VCaP (cell line): Measurements from ENCODE around the gene CES4A.

Experiments
- H3K27ac ChIP-seq: fragments of 450-650 bp; 2 replicates; pipeline ENCODE4 v1.5.1; 2017
- CTCF ChIP-seq: fragments of 450-650 bp; conservative IDR thresholded peaks from 2 replicates; pipeline ENCODE4 v1.5.1; 2017; ENCODE audit warnings: mild to moderate bottlenecking, moderate library complexity

CES4A gene

GRCh38 chr16:66946541-66946940 is 41.8 kb upstream of the CES4A start:
- no peak overlapping the region for H3K27ac ChIP-seq
- no peak for TF ChIP-seq CTCF

DNA sequence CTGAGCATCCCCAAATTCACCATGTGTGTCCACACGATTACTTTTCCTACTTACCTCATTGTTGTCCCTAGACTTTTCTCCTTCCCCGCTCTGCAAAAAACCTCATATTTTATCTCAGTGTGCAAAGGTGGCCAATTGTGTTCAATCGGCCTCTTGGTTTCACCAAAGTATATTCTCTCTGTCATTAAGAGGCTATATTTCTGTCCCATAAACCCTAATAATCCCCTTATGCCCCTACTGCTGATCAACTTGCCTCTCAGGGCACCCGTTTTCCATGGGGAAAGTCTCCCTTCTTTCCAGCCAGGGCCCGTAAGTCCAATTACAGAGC is 41.5 kb upstream of the CES4A start:
- no peak for TF ChIP-seq CTCF
- no peak overlapping the region for H3K27ac ChIP-seq

DNA sequence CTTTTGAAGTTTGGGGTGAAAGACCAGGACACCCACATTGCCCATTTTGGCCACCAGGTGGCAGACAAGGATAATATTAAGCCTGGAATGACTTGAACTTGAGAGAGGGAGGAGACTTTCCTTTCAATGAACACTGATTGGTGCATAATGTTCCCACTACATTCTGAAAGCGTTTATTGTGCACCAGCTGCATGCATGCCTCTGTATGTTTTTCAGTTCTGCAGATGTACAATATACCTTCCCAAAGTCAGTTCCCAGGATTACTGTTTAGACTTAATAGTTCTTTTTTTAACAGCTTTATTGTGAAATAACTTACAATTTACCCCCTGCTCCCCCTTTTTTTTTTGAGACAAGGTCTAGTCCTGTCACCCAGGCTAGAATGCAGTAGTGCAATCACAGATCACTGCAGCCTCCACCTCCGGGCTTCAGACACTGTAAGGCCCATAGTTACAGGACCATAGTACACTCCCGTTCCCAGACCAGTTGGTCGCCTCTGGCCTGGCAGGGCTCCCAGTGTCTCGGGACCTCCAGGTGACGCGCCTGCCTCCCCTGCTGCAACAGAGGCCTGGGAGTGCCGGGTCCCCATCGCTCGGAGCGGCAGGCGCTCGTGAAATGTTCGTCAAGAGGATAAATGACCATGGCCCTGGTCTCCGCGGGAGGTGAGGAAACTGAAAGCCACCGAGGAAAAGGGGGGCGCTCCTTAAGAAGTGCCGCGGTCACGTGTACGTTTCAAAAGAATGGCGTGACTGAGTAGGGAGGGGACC is 40.9 kb upstream of the CES4A start:
- no peak overlapping the region for H3K27ac ChIP-seq
- TF ChIP-seq CTCF = peak; percentile 80

DNA sequence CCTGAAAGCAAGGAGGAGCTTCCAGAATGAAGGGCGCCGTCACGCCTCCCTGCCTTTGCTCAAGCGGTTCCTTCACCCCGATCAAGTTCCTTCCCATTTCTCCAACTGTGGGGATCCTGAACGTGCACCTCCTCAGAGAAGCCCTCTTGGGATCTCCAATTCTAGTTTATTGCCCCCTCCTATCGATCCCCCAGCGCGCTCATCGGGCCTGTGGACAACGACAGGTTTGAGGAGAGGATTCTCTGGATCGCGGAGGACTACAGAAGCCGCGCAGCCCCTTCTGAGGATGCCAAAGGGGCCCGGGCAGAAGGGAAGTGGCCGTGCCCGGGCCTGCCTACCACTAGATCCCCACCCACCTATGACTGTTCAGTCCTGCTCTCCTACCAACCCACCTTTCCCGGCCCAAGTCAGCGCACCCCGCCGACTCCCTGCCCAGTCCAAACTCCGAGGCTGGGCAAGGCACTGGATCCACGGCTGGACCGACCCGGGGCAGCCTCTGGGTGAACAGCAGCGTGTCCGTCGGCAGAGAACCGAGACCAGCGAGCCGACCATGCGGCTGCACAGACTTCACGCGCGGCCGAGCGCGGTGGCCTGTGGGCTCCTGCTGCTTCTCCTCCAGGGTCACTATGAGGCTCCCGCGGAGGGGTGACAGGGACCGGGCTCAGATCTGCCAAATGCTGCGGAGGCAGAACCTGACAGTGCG is 40.1 kb upstream of the CES4A start:
- H3K27ac ChIP-seq = no peak overlapping the region
- TF ChIP-seq CTCF = no peak

GRCh38 chr16:66948837-66949225 is 39.6 kb upstream of the CES4A start:
- H3K27ac ChIP-seq = no peak overlapping the region
- no peak for TF ChIP-seq CTCF

DNA sequence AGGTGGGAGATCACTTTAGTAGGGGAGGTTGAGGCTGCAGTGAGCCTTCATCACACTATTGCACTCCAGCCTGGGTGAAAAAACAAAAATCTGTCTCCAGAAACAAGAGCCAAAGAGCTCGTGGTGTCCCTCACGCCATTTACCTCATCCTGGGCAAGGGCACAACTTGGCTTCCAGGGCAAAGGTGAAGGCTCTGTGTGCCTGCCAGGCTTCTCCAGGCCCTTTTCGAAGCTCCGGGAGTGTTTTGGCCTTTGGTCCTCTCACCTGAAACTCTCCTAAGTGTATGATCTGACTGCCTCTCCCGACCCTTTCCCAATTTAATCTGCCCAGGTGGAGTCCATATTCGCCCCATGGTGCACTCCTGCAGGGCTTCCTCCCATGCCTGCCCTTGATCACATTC is 38.9 kb upstream of the CES4A start:
- no peak overlapping the region for H3K27ac ChIP-seq
- TF ChIP-seq CTCF = no peak

DNA sequence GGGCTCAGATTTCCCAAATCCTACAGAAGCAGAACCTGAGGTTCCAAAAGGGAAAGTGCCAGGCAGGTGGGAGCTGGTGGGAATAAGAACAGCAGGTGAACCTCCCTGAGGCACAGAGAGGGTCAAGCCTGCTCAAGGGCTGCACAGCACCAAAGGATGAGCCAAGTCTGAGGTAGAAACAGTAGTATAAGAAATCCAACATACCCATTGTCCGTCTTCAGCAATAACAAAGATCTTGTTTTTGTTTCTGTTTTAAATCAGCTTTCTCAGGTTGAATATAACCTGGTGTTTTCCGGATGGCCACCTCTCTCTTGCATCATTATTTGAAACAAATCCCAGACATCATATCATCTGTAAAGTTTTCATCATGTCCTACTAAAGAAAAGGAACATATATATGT is 38.0 kb upstream of the CES4A start:
- no peak for TF ChIP-seq CTCF
- H3K27ac ChIP-seq = no peak overlapping the region
